Spinal cord (tissue), 10 donors: ENCODE results near the gene ZFP62. TPM values are rescaled to one million over a fixed set of nuclear protein-coding genes. Genes with fewer than 3 reads are reported as not detected.
"Not testable (repeated sequence)": the region's sequence is repeated elsewhere in the genome, so short reads cannot be mapped to it uniquely, and the experiment has no call there.

Experiments used
- DNase-seq, 6 donors: peaks; one replicate each; pipeline versions ENCODE4 v3.0.0 to v3.0.0-alpha.2; 2013 to 2015; ENCODE audit warnings: low spot score in 6 of 6, low read depth in 4 of 6
- H3K27ac ChIP-seq: one replicate; pipeline ENCODE4 v1.5.1; 2013; ENCODE audit warnings: low read depth, low read length, control low read depth
- H3K27me3 ChIP-seq: one replicate; pipeline ENCODE4 v1.6.1; 2013; ENCODE audit warnings: low read length; ENCODE audit not compliant: control insufficient read depth, insufficient read depth
- H3K36me3 ChIP-seq: one replicate; pipeline ENCODE4 v1.6.1; 2013; ENCODE audit warnings: low read length; ENCODE audit not compliant: control insufficient read depth, insufficient read depth
- H3K4me1 ChIP-seq: one replicate; pipeline ENCODE4 v1.6.1; 2013; ENCODE audit warnings: low read length; ENCODE audit not compliant: control insufficient read depth, insufficient read depth
- H3K4me3 ChIP-seq: one replicate; pipeline ENCODE4 v1.5.1; 2013; ENCODE audit warnings: low read depth, low read length, control low read depth
- H3K9me3 ChIP-seq: one replicate; pipeline ENCODE4 v1.6.1; 2013; ENCODE audit warnings: low read length; ENCODE audit not compliant: control insufficient read depth, insufficient read depth
- WGBS: methylation state at CpG from one replicate; pipeline ENCODE4 v1.1.5; 2013; ENCODE audit warnings: missing lambda C conversion rate; ENCODE audit not compliant: insufficient coverage; 5-methylcytosine and 5-hydroxymethylcytosine counted together
- polyA plus RNA-seq, 2 donors: library from polyadenylated mRNA; unstranded; fragments of 120-200 nt; gene quantifications; one replicate each; pipeline ENCODE4 v1.2.1, GENCODE V29; 2013; ENCODE audit not compliant: insufficient read length in 2 of 2
- total RNA-seq, 2 donors: library from RNA; depleted of rRNA in 1 of 2; stranded (reverse); fragments of 120-200 nt in 1 of 2; fragments of >200 nt in 1 of 2; gene quantifications; one replicate each; pipeline versions ENCODE4 v1.2.3 to v1.2.4, GENCODE V29; 2013 to 2014
- donor health status: healthy.

ZFP62 gene
- total and polyA plus RNA-seq, 4 donors = 34.1 to 46.2 (median 38.8) TPM

DNA sequence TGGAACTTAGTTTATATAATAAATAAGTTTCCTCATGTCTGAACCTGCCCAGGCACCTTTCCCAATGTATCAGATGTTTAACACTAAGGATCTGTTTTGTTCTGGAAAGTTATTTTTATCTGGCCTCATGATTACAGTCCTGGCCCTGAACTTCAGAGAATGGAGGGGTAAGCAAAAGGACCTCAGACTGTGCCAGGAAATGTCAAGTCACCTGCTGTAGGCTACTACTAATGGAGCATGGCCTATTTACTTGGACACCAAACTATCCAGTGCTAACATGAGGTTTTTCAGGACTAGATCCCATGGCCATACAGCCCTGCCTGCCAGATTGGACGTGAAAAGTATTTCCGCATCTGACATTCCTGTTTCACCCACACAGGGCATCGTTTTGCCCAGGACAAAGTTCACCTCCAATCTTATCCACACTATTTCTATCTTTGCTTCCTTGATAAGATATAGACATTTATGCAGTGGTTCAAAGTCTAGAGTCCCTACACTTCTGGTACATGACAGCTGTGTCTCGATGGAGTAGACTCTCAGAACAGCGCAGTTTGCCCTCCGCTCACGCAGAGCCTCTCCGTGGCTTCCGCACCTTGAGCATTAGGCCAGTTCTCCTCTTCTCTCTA is 37.7 kb upstream of the ZFP62 start, which contains the start of gene BTNL8:
TSS of gene BTNL8 (plus strand) at position 539 of the 626 bp plus-strand sequence. CDS start 152 bp downstream, outside the sequence.
- Histone ChIP-seq H3K4me3 (no peak within 1 kb of the TSS), H3K9me3 (peaks cover 3% of the 10 kb centered on the region), H3K36me3 (no peaks in the 10 kb centered on the region), H3K4me1 (no peaks in the 10 kb centered on the region), H3K27me3 (no peaks in the 10 kb centered on the region), H3K27ac (no peak within 1 kb of the TSS)
- no peak for DNase-seq
- WGBS = 97% methylated on average over 6 of the region's 9 CpGs

DNA sequence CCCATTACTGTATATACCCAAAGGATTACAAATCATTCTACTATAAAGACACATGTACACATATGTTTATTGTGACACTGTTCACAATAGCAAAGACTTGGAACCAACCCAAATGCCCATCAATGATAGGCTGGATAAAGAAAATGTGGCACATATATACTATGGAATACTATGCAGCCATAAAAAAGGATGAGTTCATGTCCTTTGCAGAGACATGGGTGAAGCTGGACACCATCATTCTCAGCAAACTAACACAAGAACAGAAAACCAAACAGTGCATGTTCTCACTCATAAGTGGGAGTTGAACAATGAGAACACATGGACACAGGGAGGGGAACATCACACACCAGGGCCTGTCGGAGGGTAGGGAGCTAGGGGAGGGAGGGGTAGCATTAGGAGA is 34.3 kb upstream of the ZFP62 start:
- no CpG with 5 or more reads among the region's 1 CpG for WGBS
- not testable (repeated sequence) for H3K4me1 ChIP-seq

DNA sequence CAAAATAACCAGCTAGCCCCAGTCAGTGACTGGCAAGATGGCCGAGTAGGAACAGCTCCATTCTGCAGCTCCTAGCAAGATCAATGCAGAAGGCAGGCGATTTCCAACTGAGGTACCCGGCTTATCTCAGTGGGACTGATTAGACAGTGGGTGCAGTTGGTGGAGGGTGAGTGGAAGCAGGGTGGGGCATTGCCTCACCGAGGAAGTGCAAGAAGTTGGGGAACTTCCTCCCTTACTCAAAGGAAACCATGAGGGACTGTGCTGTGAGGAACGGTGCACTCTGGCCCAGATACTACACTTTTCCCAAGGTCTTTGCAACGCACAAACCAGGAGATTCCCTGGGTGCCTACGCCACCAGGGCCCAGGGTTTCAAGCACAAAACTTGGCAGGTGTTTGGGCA is 28.3 kb upstream of the ZFP62 start:
- Histone ChIP-seq H3K36me3 (no peaks in the 10 kb centered on the region), H3K27me3 (no peaks in the 10 kb centered on the region), H3K4me3 (no peak overlapping the region), H3K9me3 (peaks cover 1% of the 10 kb centered on the region), H3K27ac (no peak overlapping the region), H3K4me1 (no peaks in the 10 kb centered on the region)
- DNase-seq = no peak
- WGBS = 84% methylated on average over 3 of the region's 7 CpGs

More for the DNA sequence above, 34.3 kb upstream of the ZFP62 start:
- not testable (repeated sequence) for H3K27me3 ChIP-seq, H3K36me3 ChIP-seq, DNase-seq, H3K9me3 ChIP-seq, H3K4me3 ChIP-seq, H3K27ac ChIP-seq

DNA sequence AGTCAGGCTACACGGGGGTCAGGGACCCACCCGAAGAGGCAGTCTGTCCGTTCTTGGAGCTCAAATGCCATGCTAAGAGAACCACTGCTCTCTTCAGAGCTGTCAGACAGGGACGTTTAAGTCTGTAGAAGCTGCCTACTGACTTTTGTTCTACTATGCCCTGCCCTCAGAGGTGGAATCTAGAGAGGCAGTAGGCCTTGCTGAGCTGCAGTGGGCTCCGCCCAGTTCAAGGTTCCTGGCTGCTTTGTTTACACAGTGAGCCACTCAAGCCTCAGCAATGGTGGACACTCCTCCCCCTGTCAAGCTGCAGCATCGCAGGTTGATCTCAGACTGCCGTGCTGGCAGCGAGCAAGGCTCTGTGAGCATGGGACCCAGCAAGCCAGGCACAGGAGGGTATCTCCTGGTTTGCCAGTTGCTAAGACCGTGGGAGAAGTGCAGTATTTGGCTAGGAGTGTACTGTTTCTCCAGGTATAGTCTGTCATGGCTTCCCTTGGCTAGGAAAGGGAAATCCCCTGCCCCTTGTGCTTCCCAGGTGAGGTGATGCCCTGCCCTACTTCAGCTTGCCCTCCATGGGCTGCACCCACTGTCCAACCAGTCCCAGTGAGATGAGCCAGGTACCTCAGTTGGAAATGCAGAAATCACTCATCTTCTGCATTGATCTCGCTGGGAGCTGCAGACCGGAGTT is 24.9 kb upstream of the ZFP62 start:
- H3K9me3 ChIP-seq, H3K4me1 ChIP-seq, DNase-seq, H3K36me3 ChIP-seq, H3K4me3 ChIP-seq, H3K27me3 ChIP-seq, H3K27ac ChIP-seq: not testable (repeated sequence)
- whole genome bisulfite sequencing = 73% methylated on average over 10 of the region's 11 CpGs

DNA sequence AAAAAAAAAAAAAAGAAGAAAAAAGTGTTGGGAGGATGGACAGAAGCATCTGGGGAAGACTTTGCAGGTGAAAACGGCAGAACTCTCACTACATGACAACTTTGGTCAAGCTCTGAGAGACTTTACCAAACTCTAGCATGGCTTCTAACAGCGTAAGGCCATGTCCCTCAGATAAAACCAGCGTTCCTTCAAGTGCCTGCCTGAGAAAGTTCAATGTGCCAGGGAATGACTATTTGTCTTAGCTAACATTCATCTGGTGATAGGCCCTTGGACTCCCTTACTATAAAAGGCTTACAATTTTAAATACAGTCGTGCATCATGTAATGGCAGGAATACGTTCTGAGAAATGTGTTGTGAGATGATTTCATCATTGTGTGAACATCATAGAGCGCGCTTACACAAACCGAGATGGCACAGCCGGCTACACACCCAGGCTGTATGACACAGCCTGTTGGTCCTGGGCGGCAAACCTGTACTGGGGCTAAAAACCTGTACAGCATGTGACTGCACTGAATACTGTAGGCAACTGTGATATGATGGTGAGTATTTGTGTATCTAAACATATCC is 14.9 kb upstream of the ZFP62 start:
- Histone ChIP-seq H3K27ac (no peak overlapping the region), H3K4me3 (no peak overlapping the region), H3K36me3 (no peaks in the 10 kb centered on the region), H3K9me3 (no peaks in the 10 kb centered on the region), H3K4me1 (no peaks in the 10 kb centered on the region), H3K27me3 (no peaks in the 10 kb centered on the region)
- WGBS = 91% methylated on average over 7 of the region's 10 CpGs
- DNase-seq = no peak

GRCh38 chr5:180874804-180875582 is 13.9 kb upstream of the ZFP62 start:
- Histone ChIP-seq H3K36me3 (no peaks in the 10 kb centered on the region), H3K27me3 (no peaks in the 10 kb centered on the region), H3K27ac (no peak overlapping the region), H3K9me3 (no peaks in the 10 kb centered on the region), H3K4me3 (no peak overlapping the region), H3K4me1 (no peaks in the 10 kb centered on the region)
- WGBS = 81% methylated on average over 5 of the region's 12 CpGs
- DNase-seq = peak in 1 of 6 donors; percentile 31

GRCh38 chr5:180873615-180874520 is 12.8 kb upstream of the ZFP62 start:
- 76% methylated on average over 12 of the region's 13 CpGs for WGBS
- no peak for DNase-seq
- Histone ChIP-seq H3K27me3 (no peaks in the 10 kb centered on the region), H3K27ac (no peak overlapping the region), H3K4me1 (no peaks in the 10 kb centered on the region), H3K9me3 (no peaks in the 10 kb centered on the region), H3K4me3 (no peak overlapping the region), H3K36me3 (no peaks in the 10 kb centered on the region)

- Histone ChIP-seq H3K9me3 (no peaks in the 10 kb centered on the region), H3K36me3 (no peaks in the 10 kb centered on the region), H3K27ac (no peak overlapping the region), H3K4me1 (no peaks in the 10 kb centered on the region), H3K27me3 (no peaks in the 10 kb centered on the region), H3K4me3 (no peak overlapping the region)
- WGBS = 82% methylated on average over 6 of the region's 9 CpGs
- DNase-seq = no peak
Measured at GRCh38 chr5:180872419-180872818, 11.3 kb upstream of the ZFP62 start.
